TTC549 (cell line): Measurements from ENCODE around the gene SIL1.
"Not testable (repeated sequence)": the region's sequence is repeated elsewhere in the genome, so short reads cannot be mapped to it uniquely, and the experiment has no call there.

Experiments used
- FAIRE-seq: peaks from 2 replicates; lab custom pipeline; 2012; peaks lifted over from hg19 to GRCh38; lab: Jason Lieb, UNC

The SIL1 gene

GRCh38 chr5:139022528-139022927 lies 175.6 kb downstream of the SIL1 start:
- no peak for FAIRE-seq

GRCh38 chr5:139021346-139021745 lies 176.8 kb downstream of the SIL1 start:
- FAIRE-seq = no peak

GRCh38 chr5:139019880-139020279 lies 178.3 kb downstream of the SIL1 start:
- FAIRE-seq = no peak

DNA sequence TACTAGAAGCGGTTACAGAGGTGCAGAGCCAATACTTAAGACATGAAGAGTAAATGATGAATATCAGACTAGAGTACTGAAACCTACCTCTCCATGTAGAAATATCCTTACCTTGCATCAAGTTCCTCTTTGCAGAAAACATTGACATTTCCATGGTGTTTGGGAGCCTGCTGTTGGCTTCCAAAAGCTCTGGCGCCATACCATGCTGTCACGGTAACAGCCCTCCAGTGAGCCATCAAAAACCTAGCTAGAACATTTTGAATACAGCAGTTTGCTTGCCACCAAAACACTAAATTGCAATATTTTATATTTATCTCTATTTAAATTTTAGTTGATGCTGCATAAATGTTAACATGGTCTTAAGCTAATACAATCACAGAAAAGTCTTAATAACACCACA lies 179.0 kb downstream of the SIL1 start:
- no peak for FAIRE-seq

DNA sequence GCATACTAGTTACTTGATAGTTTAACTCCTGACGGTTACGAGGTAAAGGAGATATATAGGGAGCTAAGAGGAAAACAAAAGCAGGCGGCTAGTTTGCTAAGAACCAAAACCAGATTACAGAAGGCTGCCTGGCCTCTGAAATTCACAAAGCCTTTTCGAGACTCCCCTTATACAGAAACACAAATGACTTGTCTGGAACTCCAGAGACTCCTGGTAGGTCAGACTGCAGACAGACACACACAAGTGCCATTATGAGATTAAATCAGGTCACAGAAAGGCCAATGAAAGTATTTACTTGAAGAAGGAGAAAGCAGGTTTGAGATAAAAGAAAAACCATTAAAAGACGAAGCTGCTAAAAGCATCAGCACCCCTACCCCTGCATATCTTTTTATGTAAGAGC lies 180.5 kb downstream of the SIL1 start:
- no peak for FAIRE-seq

DNA sequence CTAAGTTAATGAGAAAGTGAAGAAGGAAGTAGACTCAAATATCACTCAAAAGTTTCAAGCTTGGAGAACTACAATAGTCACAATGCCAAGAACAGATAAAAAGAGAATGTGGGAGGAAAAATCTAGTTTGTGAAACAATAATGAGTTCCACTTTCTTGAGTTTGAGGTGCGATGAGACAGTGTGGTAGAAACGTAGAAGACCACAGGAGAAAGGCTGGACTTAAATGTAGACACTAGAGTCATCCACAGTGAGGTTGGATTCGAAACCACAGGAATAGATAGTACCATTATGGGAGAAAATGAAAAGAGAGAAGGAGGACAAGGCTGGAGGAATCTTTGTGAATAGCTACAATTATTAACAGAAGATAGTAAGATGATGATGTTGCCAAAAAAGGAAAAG lies 182.0 kb downstream of the SIL1 start:
- no peak for FAIRE-seq

DNA sequence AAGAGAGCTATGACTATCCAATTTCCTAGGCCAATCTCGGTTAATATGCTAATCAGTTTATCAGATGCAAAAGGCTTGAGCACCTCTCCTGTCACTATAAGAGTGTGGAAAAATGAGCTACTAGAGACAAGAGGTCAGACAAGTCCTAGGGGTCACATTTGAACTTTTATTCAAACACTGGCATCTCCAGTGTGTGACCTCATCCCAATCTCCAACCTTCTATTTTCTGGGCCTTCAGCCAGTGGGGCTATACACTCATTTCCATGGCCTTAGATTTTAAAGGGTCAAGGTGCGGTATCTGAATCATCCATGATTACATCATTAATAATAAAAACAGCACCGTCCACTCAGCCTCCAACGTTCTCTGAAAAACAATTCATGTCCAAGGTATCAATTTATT lies 183.4 kb downstream of the SIL1 start:
- FAIRE-seq = no peak

- no peak for FAIRE-seq
Measured at GRCh38 chr5:139012176-139012575, 186.0 kb downstream of the SIL1 start.

DNA sequence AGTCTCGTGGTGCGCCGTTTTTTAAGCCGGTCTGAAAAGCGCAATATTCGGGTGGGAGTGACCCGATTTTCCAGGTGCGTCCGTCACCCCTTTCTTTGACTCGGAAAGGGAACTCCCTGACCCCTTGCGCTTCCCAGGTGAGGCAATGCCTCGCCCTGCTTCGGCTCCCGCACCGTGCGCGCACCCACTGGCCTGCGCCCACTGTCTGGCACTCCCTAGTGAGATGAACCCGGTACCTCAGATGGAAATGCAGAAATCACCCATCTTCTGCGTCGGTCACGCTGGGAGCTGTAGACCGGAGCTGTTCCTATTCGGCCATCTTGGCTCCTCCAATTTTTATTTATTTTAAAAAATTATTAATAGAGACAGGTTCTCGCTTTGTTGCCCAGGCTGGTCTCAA lies 187.0 kb downstream of the SIL1 start:
- FAIRE-seq = not testable (repeated sequence)

- no peak for FAIRE-seq
Measured at GRCh38 chr5:139004374-139005307, 193.5 kb downstream of the SIL1 start.

GRCh38 chr5:138999674-139000073 lies 198.5 kb downstream of the SIL1 start:
- no peak for FAIRE-seq

DNA sequence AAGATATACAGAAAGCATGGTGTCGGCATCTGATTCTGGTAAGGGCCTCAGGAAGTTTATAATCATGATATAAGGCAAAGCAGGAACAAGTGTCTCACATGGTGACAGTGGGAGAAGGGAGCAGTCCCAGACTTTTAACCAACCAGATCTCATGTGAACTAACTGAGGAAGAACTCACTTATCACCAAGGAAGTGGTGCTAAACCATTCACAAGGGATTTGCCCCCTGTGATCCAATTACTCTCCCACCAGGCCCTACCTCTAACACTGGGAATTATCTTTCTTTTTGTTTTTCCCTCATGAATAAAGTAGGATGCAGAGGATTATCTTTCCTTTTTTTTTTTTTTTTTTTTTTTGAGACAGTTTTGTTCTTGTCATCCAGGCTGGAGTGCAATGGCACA lies 199.6 kb downstream of the SIL1 start:
- FAIRE-seq = no peak

DNA sequence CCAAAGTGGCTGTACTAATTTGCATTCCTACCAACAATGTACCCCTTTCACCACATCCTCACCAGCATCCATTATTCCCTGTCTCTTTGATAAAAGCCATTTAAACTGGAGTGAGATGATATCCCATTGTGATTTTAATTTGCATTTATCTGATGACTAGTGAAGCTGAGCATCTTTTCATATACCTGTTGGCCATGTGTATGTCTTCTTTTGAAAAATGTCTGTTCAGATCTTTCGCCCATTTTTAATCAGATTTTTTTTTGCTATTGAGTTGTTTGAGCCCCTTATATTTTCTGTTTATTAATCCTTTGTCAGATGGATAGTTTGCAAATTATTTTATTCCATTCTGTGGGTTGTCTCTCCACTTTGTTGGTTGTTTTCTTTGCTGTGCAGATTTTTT lies 202.0 kb downstream of the SIL1 start:
- no peak for FAIRE-seq

DNA sequence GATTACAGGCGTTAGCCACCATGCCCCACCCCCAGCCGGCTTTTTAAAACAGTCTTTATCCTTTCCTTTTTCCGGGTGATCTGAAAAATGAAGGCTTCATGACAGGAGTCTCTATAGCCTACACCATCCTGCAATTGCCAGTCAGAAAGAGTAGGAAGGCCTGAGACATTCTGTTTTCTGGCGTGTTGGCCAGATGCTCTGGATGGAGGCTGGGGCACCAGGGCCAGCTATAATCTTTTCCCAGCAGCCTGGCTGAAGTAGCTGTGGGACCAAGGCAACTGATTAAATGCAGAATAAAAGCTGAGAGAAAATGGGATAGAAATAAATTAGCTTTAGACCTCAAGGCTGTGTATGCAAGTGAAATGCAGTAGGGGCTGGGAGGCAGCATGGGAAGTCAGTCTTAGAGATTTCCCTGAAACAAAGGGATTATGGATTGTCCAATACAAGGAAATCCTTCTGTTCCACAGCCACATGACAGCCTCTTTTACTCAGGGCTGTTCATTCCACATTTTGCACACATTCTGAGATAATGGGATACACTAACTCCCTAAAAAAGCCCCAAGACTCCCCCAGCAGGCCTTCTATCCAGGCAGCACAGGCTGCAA lies 207.1 kb downstream of the SIL1 start:
- no peak for FAIRE-seq

- no peak for FAIRE-seq
Measured at GRCh38 chr5:138989720-138990119, 208.4 kb downstream of the SIL1 start.

DNA sequence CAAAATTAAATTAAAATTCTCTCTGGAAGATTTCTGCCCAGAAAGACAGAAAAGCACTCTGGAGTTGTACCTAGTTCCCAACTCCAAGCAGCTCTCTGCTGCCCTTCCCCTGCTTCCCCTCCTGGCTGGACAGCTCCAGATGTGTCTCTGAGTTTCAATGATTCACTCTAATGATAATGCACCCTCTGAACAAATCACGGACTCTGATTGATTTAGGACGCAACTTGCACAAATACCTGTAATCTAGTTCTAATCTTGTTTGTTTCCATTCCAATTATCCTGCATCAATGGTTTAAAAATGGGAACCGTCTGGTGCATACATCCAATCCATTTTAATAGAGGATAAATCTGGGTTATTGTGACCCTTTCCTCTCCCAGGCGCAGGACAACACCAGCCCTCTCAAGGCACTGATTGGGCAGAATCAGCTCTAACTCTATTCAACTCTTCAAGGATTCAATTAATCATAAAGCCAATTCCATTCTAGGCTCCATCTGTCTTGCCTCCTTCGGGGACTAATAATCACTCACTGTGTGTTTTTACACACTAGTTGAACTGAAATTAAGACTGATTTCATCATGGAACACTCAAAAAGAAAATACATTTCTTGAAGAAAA lies 211.9 kb downstream of the SIL1 start:
- FAIRE-seq = no peak

- FAIRE-seq = no peak
Measured at GRCh38 chr5:138985683-138986082, 212.5 kb downstream of the SIL1 start.

DNA sequence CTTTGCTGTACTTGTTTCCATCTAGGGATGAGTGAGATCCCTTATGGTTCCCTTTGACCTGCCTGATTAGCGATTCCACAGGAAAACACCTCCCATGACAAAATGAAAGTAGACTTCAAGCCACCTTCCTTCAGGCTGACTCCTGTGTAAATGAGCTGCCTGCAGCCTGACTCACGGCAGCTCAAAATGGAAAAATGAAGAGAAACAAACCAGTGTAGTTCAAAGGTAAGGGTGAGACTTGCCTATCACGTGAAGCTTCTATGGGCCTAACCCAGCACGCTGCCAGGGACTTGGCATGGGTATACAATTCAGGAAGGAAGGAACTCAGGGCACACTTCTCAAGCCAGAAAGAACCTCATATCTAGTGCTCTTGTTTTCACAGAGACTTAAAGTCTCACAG lies 212.9 kb downstream of the SIL1 start:
- FAIRE-seq = no peak

- no peak for FAIRE-seq
Measured at GRCh38 chr5:138983984-138984383, 214.2 kb downstream of the SIL1 start.

- FAIRE-seq = no peak
Measured at GRCh38 chr5:138981586-138981985, 216.6 kb downstream of the SIL1 start.

DNA sequence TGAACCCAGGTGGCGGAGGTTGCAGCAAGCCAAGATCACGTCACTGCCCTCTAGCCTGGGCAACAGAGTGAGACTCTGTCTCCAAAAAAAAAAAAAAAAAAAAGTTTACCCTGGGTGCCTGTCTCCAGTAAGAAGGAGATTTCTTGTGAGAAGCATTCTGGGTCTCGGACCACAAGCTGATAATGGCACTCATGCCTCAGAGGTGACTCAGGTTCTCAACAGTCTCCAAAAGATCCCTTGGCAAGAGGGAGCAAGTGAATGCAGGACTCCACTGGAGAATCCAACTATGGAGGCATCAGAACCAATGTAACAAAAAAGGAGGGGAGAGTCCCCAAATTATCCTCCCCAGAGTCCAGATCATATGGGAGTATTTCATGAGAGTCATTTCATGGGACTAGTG lies 217.0 kb downstream of the SIL1 start:
- FAIRE-seq = no peak

DNA sequence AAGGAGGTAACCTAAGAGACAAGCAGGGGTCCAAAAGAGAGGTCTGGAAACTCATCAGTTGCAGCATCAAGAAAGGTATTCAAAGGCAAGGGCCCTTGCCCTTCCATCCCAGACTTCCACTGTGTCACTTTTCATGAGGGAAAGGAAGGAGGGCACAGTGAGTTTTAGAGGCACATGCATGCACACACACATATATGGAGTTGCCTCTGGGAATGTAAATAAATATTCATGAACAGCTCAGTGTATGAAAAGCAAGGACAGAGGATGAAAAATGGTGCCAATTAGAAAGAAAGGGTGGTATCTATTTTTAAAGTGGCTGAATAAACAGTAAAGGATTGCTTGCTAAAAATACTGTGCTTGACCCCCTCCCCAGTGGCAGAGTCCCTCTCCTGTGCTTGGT lies 217.7 kb downstream of the SIL1 start:
- no peak for FAIRE-seq

- no peak for FAIRE-seq
Measured at GRCh38 chr5:138979684-138980280, 218.4 kb downstream of the SIL1 start.
